CD4-positive, CD25-positive, alpha-beta regulatory T cell (primary cell): ENCODE data around the gene FKBP5. TPM values are rescaled to one million over a fixed set of nuclear protein-coding genes. Genes with fewer than 3 reads are reported as not detected.

Experiments
- ATAC-seq, 2 donors: fragments of 150-1000 bp; cut with Tn5 transposase; one replicate each; pipeline ENCODE4 v1.10.0; 2021; ENCODE audit warnings: low read depth in 2 of 2, moderate number of reproducible peaks in 2 of 2, moderate library complexity in 1 of 2
- DNase-seq, 3 donors: peaks; one replicate each; pipeline versions ENCODE4 v3.0.0 to v3.0.0-alpha.2; 2012 to 2022; ENCODE audit warnings: mixed read lengths in 1 of 3
- H3K27ac ChIP-seq: one replicate; pipeline ENCODE4 v1.7.0; 2013; ENCODE audit warnings: mild to moderate bottlenecking, low read length; ENCODE audit not compliant: insufficient read depth, poor library complexity, severe bottlenecking
- H3K27me3 ChIP-seq: one replicate; pipeline ENCODE4 v1.7.0; 2013; ENCODE audit warnings: low read length; ENCODE audit not compliant: control insufficient read depth, insufficient read depth
- H3K36me3 ChIP-seq: one replicate; pipeline ENCODE4 v1.7.0; 2013; ENCODE audit warnings: mild to moderate bottlenecking, low read length, moderate library complexity; ENCODE audit not compliant: control insufficient read depth, insufficient read depth
- H3K4me1 ChIP-seq: 2 replicates; pipeline ENCODE4 v1.7.0; 2013; ENCODE audit warnings: mild to moderate bottlenecking, low read length; ENCODE audit not compliant: insufficient read depth, control insufficient read depth, poor library complexity, severe bottlenecking
- H3K4me3 ChIP-seq: one replicate; pipeline ENCODE4 v1.7.0; 2013; ENCODE audit warnings: low read depth, mild to moderate bottlenecking, low read length, moderate library complexity
- H3K9me3 ChIP-seq, 2 experiments: 1 replicate in 1 of 2; 2 replicates in 1 of 2; pipeline ENCODE4 v1.7.0; 2013; ENCODE audit warnings: low read length in 2 of 2, mild to moderate bottlenecking in 1 of 2, moderate library complexity in 1 of 2; ENCODE audit not compliant: control insufficient read depth in 2 of 2
- H3K27ac Mint-ChIP-seq, 3 donors: one replicate each; pipeline ENCODE4 v1.8.0; 2020 to 2022; ENCODE audit warnings: mild to moderate bottlenecking in 3 of 3, mixed read lengths in 3 of 3, moderate library complexity in 2 of 3
- H3K27me3 Mint-ChIP-seq: one replicate; pipeline ENCODE4 v1.8.0; 2022; ENCODE audit warnings: mild to moderate bottlenecking, mixed read lengths
- H3K36me3 Mint-ChIP-seq: one replicate; pipeline ENCODE4 v1.8.0; 2020; ENCODE audit warnings: mixed read lengths
- H3K4me1 Mint-ChIP-seq, 4 donors: one replicate each; pipeline ENCODE4 v1.8.0; 2020 to 2022; ENCODE audit warnings: mixed read lengths in 4 of 4, mild to moderate bottlenecking in 1 of 4
- H3K4me3 Mint-ChIP-seq, 4 donors: one replicate each; pipeline ENCODE4 v1.8.0; 2020 to 2022; ENCODE audit warnings: mild to moderate bottlenecking in 4 of 4, mixed read lengths in 4 of 4, moderate library complexity in 3 of 4
- H3K9me3 Mint-ChIP-seq, 7 donors: one replicate each; pipeline ENCODE4 v1.8.0; 2020 to 2022; ENCODE audit warnings: mixed read lengths in 7 of 7, mild to moderate bottlenecking in 3 of 7, moderate library complexity in 2 of 7
- polyA plus RNA-seq, 4 donors: library from polyadenylated mRNA; unstranded; fragments of 300-500 nt; fragmentation: Illumina TruSeq; gene quantifications; one replicate each; pipeline ENCODE4 v1.2.3, GENCODE V29; 2021
- total RNA-seq: library from RNA; stranded (reverse); gene quantifications from one replicate; pipeline ENCODE4 v1.2.3, GENCODE V29; 2022

The FKBP5 gene
- total and polyA plus RNA-seq, 5 donors from 2014 or later: 27.5 to 157 (median 71.0) TPM

GRCh38 chr6:35719830-35720733 lies 31.4 kb upstream of the FKBP5 start:
- DNase-seq (peak in 1 of 3 donors; percentile 46), ATAC-seq (peak in 1 of 2 donors; percentile 44)
- H3K27me3 ChIP-seq: no peaks in the 10 kb centered on the region
- H3K36me3 ChIP-seq: no peaks in the 10 kb centered on the region
- peaks cover 0 to 1% (median 0%) of the 10 kb centered on the region in 7 donors for H3K9me3 Mint-ChIP-seq
- no peaks in the 10 kb centered on the region for H3K9me3 ChIP-seq
- peaks cover 4% of the 10 kb centered on the region for H3K27me3 Mint-ChIP-seq
- H3K27ac ChIP-seq: no peak overlapping the region
- H3K27ac Mint-ChIP-seq: peak overlapping the region; percentile 52 to 93 (median 87)
- peaks cover 5% of the 10 kb centered on the region for H3K36me3 Mint-ChIP-seq
- H3K4me3 ChIP-seq: no peak overlapping the region
- H3K4me3 Mint-ChIP-seq: peak overlapping the region in 3 of 4 donors; percentile 56 to 63 (median 56)
- H3K4me1 ChIP-seq: peaks cover 32% of the 10 kb centered on the region
- H3K4me1 Mint-ChIP-seq: peaks cover 6 to 78% (median 40%) of the 10 kb centered on the region in 4 donors

- no peak overlapping the region for H3K27ac ChIP-seq
- Mint-ChIP-seq H3K4me3 (peak overlapping the region in 3 of 4 donors; percentile 44 to 63 (median 54)), H3K9me3 (peaks cover 0 to 1% (median 0%) of the 10 kb centered on the region in 7 donors), H3K36me3 (peaks cover 5% of the 10 kb centered on the region), H3K27me3 (peaks cover 5% of the 10 kb centered on the region), H3K4me1 (peaks cover 6 to 71% (median 38%) of the 10 kb centered on the region in 4 donors), H3K27ac (peak overlapping the region; percentile 52 to 99 (median 93))
- H3K36me3 ChIP-seq: no peaks in the 10 kb centered on the region
- ATAC-seq (peak in 1 of 2 donors; percentile 19), DNase-seq (no peak)
- peaks cover 32% of the 10 kb centered on the region for H3K4me1 ChIP-seq
- H3K27me3 ChIP-seq: no peaks in the 10 kb centered on the region
- no peaks in the 10 kb centered on the region for H3K9me3 ChIP-seq
- no peak overlapping the region for H3K4me3 ChIP-seq
Observed at GRCh38 chr6:35719404-35719829, 30.7 kb upstream of the FKBP5 start.

GRCh38 chr6:35718911-35719381 lies 30.2 kb upstream of the FKBP5 start:
- DNase-seq (peak in 1 of 3 donors; percentile 46), ATAC-seq (peak; percentile 57 to 63)
- Histone ChIP-seq H3K36me3 (no peaks in the 10 kb centered on the region), H3K27me3 (no peaks in the 10 kb centered on the region), H3K27ac (no peak overlapping the region), H3K4me3 (no peak overlapping the region), H3K9me3 (no peaks in the 10 kb centered on the region), H3K4me1 (peaks cover 27% of the 10 kb centered on the region)
- peaks cover 5% of the 10 kb centered on the region for H3K27me3 Mint-ChIP-seq
- peaks cover 6 to 67% (median 35%) of the 10 kb centered on the region in 4 donors for H3K4me1 Mint-ChIP-seq
- H3K36me3 Mint-ChIP-seq: peaks cover 5% of the 10 kb centered on the region
- H3K4me3 Mint-ChIP-seq: peak overlapping the region in 3 of 4 donors; percentile 29 to 63 (median 44)
- H3K9me3 Mint-ChIP-seq: peaks cover 0 to 1% (median 0%) of the 10 kb centered on the region in 7 donors
- peak overlapping the region; percentile 52 to 99 (median 93) for H3K27ac Mint-ChIP-seq

- Mint-ChIP-seq H3K9me3 (peaks cover 0 to 3% (median 0%) of the 10 kb centered on the region in 7 donors), H3K27ac (peak overlapping the region; percentile 52 to 99 (median 93)), H3K4me3 (peak overlapping the region in 1 of 4 donors; percentile 63), H3K27me3 (peaks cover 5% of the 10 kb centered on the region), H3K36me3 (peaks cover 5% of the 10 kb centered on the region), H3K4me1 (peaks cover 6 to 67% (median 30%) of the 10 kb centered on the region in 4 donors)
- H3K4me1 ChIP-seq: peaks cover 26% of the 10 kb centered on the region
- H3K9me3 ChIP-seq: no peaks in the 10 kb centered on the region
- H3K36me3 ChIP-seq: no peaks in the 10 kb centered on the region
- ATAC-seq (no peak), DNase-seq (no peak)
- no peaks in the 10 kb centered on the region for H3K27me3 ChIP-seq
- H3K27ac ChIP-seq: no peak overlapping the region
- H3K4me3 ChIP-seq: no peak overlapping the region
Observed at GRCh38 chr6:35718375-35718736, 29.6 kb upstream of the FKBP5 start.

- Histone ChIP-seq H3K36me3 (no peaks in the 10 kb centered on the region), H3K27me3 (no peaks in the 10 kb centered on the region), H3K27ac (no peak overlapping the region), H3K4me1 (peaks cover 26% of the 10 kb centered on the region), H3K9me3 (no peaks in the 10 kb centered on the region), H3K4me3 (no peak overlapping the region)
- Mint-ChIP-seq H3K4me3 (peak overlapping the region in 2 of 4 donors; percentile 36 to 45), H3K27me3 (peaks cover 5% of the 10 kb centered on the region), H3K9me3 (peaks cover 0 to 3% (median 0%) of the 10 kb centered on the region in 7 donors), H3K4me1 (peaks cover 6 to 70% (median 30%) of the 10 kb centered on the region in 4 donors), H3K36me3 (peaks cover 5% of the 10 kb centered on the region), H3K27ac (peak overlapping the region; percentile 52 to 99 (median 93))
- ATAC-seq (no peak), DNase-seq (no peak)
Observed at GRCh38 chr6:35717449-35718374, 29.0 kb upstream of the FKBP5 start.

GRCh38 chr6:35716798-35717197 lies 28.1 kb upstream of the FKBP5 start:
- Mint-ChIP-seq H3K27me3 (peaks cover 5% of the 10 kb centered on the region), H3K36me3 (peaks cover 5% of the 10 kb centered on the region), H3K9me3 (peaks cover 0 to 3% (median 0%) of the 10 kb centered on the region in 7 donors), H3K27ac (no peak overlapping the region), H3K4me3 (no peak overlapping the region), H3K4me1 (peaks cover 6 to 67% (median 28%) of the 10 kb centered on the region in 4 donors)
- DNase-seq (no peak), ATAC-seq (no peak)
- peaks cover 26% of the 10 kb centered on the region for H3K4me1 ChIP-seq
- no peaks in the 10 kb centered on the region for H3K27me3 ChIP-seq
- H3K4me3 ChIP-seq: no peak overlapping the region
- no peaks in the 10 kb centered on the region for H3K36me3 ChIP-seq
- no peak overlapping the region for H3K27ac ChIP-seq
- H3K9me3 ChIP-seq: no peaks in the 10 kb centered on the region
